ENCODE measurements around the gene ESRRG.

The ESRRG gene

GRCh38 chr1:216750961-216751360 lies 27.7 kb upstream of the ESRRG start:
- no peak for DNase-seq (ENCODE audit: extremely low read depth, low read depth)

DNA sequence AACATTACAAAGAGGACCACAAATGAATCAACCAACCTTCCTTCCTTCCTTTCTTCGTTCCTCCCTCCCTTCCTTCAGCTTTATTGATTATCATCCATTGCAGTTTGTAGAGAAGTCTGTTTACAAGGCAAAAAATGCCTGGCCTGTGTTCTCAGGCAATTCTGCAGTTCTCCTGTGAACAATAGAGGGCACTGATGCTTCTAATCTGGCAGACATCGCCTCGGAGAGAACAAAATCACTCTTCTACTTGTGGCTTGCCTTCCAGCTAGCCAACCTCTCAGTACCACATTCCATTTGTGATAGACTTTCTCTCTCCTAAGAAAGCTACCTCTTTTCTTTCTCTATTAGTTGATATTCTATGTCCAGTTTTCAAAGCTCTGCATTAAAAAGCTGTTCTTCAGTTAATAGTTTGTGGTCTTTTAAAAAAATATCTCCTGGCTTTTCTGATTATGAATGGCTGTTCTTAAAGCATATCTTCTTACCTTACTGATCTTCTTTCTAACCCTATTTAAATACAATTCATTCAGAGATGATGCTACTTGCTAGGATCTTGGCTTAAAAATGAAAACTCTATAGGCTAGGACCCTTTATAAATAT lies 26.9 kb upstream of the ESRRG start:
- TF ChIP-seq, protein P1, sequence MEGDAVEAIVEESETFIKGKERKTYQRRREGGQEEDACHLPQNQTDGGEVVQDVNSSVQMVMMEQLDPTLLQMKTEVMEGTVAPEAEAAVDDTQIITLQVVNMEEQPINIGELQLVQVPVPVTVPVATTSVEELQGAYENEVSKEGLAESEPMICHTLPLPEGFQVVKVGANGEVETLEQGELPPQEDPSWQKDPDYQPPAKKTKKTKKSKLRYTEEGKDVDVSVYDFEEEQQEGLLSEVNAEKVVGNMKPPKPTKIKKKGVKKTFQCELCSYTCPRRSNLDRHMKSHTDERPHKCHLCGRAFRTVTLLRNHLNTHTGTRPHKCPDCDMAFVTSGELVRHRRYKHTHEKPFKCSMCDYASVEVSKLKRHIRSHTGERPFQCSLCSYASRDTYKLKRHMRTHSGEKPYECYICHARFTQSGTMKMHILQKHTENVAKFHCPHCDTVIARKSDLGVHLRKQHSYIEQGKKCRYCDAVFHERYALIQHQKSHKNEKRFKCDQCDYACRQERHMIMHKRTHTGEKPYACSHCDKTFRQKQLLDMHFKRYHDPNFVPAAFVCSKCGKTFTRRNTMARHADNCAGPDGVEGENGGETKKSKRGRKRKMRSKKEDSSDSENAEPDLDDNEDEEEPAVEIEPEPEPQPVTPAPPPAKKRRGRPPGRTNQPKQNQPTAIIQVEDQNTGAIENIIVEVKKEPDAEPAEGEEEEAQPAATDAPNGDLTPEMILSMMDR (IDR thresholded peaks at IDR 0.05; ENCODE audit: low read depth, low read length, missing control alignments): peak; percentile 56
- peak; percentile 15 for DNase-seq (ENCODE audit: extremely low read depth, low read depth)

More at GRCh38 chr1:216750961-216751360, 27.7 kb upstream of the ESRRG start:
- no peak overlapping the region for H3K4me3 ChIP-seq (replicated peaks; ENCODE audit: low read depth, low read length)
- TF ChIP-seq, protein P1 (IDR thresholded peaks at IDR 0.05; ENCODE audit: low read depth, low read length, missing control alignments): no peak

GRCh38 chr1:216749232-216749631 lies 26.0 kb upstream of the ESRRG start:
- TF ChIP-seq, protein P1 (IDR thresholded peaks at IDR 0.05; ENCODE audit: low read depth, low read length, missing control alignments): no peak
- H3K4me3 ChIP-seq (replicated peaks; ENCODE audit: low read depth, low read length): no peak overlapping the region
- DNase-seq (ENCODE audit: extremely low read depth, low read depth): no peak

More for the DNA sequence above, 26.9 kb upstream of the ESRRG start:
- H3K4me3 ChIP-seq (replicated peaks; ENCODE audit: low read depth, low read length): no peak overlapping the region

DNA sequence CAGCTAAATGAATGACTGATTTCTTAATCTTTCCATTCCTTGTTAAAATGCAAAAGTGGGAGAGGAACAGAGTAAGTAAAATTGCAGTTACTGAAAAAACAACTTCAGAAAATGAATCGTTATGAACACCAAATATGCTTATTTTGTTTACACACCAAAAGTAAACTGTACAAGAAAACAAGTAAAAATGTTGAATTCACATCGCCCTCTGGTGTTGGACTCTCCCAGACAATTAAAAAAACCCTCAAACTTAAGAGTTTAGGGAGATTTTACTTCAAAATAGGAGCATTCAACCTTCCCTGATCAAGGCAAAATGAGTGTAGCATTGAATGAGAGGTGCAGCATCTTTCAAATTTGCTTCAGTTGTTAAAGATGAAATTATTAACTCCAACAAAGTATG lies 19.4 kb upstream of the ESRRG start:
- TF ChIP-seq, protein P1 (IDR thresholded peaks at IDR 0.05; ENCODE audit: low read depth, low read length, missing control alignments): peak; percentile 21
- no peak overlapping the region for H3K4me3 ChIP-seq (replicated peaks; ENCODE audit: low read depth, low read length)
- DNase-seq (ENCODE audit: extremely low read depth, low read depth): no peak

- TF ChIP-seq, protein P1 (IDR thresholded peaks at IDR 0.05; ENCODE audit: low read depth, low read length, missing control alignments): no peak
- DNase-seq (ENCODE audit: extremely low read depth, low read depth): no peak
- H3K4me3 ChIP-seq (replicated peaks; ENCODE audit: low read depth, low read length): no peak overlapping the region
Observed at GRCh38 chr1:216740331-216740730, 17.1 kb upstream of the ESRRG start.

DNA sequence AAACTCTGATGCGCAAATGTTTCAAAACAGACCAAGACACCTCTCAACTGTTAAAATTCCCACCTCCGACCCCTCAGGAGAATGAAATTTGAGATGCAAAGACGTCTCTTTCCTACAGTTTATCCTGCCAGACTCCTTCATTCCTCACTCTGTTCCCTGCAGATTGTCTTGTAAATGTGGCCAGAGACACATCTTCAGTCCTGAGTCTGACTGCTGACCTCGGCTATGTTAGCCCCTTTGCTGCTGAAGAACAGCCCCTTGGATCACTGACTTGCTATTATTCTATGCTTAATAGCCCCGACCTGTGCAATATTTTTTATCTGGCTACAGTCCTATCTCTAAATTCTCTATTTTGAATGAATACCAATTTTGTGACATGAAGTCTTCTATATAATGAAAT lies 16.6 kb upstream of the ESRRG start:
- TF ChIP-seq, protein P1 (IDR thresholded peaks at IDR 0.05; ENCODE audit: low read depth, low read length, missing control alignments): no peak
- no peak overlapping the region for H3K4me3 ChIP-seq (replicated peaks; ENCODE audit: low read depth, low read length)
- DNase-seq (ENCODE audit: extremely low read depth, low read depth): no peak

DNA sequence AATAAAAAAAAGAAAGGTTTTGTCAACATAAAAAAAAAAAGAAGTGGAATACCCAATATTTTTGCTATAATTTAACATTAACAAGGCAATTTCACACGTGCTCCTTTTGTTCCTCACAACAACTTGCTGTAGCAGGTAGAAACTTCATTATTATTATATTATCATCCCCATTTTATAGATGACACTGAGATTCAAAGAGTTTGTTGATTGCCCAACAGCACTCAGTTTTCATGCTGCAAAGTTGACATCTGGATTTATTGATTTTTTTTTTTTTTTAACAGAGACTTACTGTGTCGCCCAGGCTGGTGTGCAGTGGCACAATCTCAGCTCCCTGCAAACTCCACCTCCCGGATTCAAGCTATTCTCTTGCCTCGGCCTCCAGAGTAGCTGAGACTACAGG lies 8.9 kb upstream of the ESRRG start:
- H3K4me3 ChIP-seq (replicated peaks; ENCODE audit: low read depth, low read length): no peak overlapping the region
- DNase-seq (ENCODE audit: extremely low read depth, low read depth): no peak
- TF ChIP-seq, protein P1 (IDR thresholded peaks at IDR 0.05; ENCODE audit: low read depth, low read length, missing control alignments): no peak
